ENCODE results near the gene HSD11B2. TPM values are rescaled to one million over a fixed set of nuclear protein-coding genes. Genes with fewer than 3 reads are reported as not detected.

The HSD11B2 gene
- total RNA-seq, 1 experiment from 2014 or later, result 2.4 TPM

GRCh38 chr16:67474551-67475455 lies 43.9 kb downstream of the HSD11B2 start:
- intact Hi-C loops (cut with micrococcal nuclease), result no loop called here
- Histone ChIP-seq H3K79me2 (ENCODE audit: low read length) (peaks cover 86% of the 10 kb centered on the region), H3K9me2 (replicated peaks; ENCODE audit: low read length) (no peaks in the 10 kb centered on the region), H3K4me2 (ENCODE audit: low read length) (no peak overlapping the region), H3K9me3 (ENCODE audit: low read length) (no peaks in the 10 kb centered on the region), H3F3A (ENCODE audit: low read length, unreplicated experiment) (no peaks in the 10 kb centered on the region), H3K27ac (ENCODE audit: low read length) (no peak overlapping the region), H3K9ac (ENCODE audit: low read length) (no peak overlapping the region), H2AFZ (ENCODE audit: low read length) (no peak overlapping the region), H3K36me3 (ENCODE audit: low read depth, low read length) (no peaks in the 10 kb centered on the region), H3K4me3 (ENCODE audit: low read length) (no peak overlapping the region), H4K20me1 (ENCODE audit: low read length) (peaks cover 8% of the 10 kb centered on the region; the same call in 1 of the 2 replicates), H3K27me3 (ENCODE audit: low read length) (no peaks in the 10 kb centered on the region), H3K4me1 (ENCODE audit: insufficient read depth, low read length) (no peaks in the 10 kb centered on the region)
- POLR2A ChIA-PET (ENCODE audit: unreplicated experiment), result no interaction called here
- TF ChIP-seq EZH2phosphoT487 (IDR thresholded peaks at IDR 0.05; ENCODE audit: borderline replicate concordance, low read length), result no peak
- TF ChIP-seq CTCF (conservative IDR thresholded peaks at IDR 0.05; ENCODE audit: low read depth, low read length), result no peak
- no peak for DNase-seq
- CTCF ChIA-PET, result no interaction called here
- no TSS peak for BruUV-seq (replicated peaks)
- ATAC-seq, result no peak

- intact Hi-C loops (cut with micrococcal nuclease), result no loop called here
- DNase-seq (no peak), ATAC-seq (no peak)
- H3K27ac ChIP-seq (ENCODE audit: low read length), result no peak overlapping the region
- no peaks in the 10 kb centered on the region for H3K9me3 ChIP-seq (ENCODE audit: low read length)
- no peaks in the 10 kb centered on the region for H3K9me2 ChIP-seq (replicated peaks; ENCODE audit: low read length)
- H3K27me3 ChIP-seq (ENCODE audit: low read length), result no peaks in the 10 kb centered on the region
- H3K79me2 ChIP-seq (ENCODE audit: low read length), result peaks cover 73% of the 10 kb centered on the region
- no peak overlapping the region for H2AFZ ChIP-seq (ENCODE audit: low read length)
- H4K20me1 ChIP-seq (ENCODE audit: low read length), result peaks cover 8% of the 10 kb centered on the region; the same call in 1 of the 2 replicates
- no peaks in the 10 kb centered on the region for H3F3A ChIP-seq (ENCODE audit: low read length, unreplicated experiment)
- H3K4me1 ChIP-seq (ENCODE audit: insufficient read depth, low read length), result peaks cover 7% of the 10 kb centered on the region; the same call in 1 of the 2 replicates
- no peak overlapping the region for H3K4me3 ChIP-seq (ENCODE audit: low read length)
- H3K4me2 ChIP-seq (ENCODE audit: low read length), result no peak overlapping the region
- ChIA-PET POLR2A (ENCODE audit: unreplicated experiment) (interaction anchor here (0.6 kb wide), 1 partner anchor 85 kb away, joined by 10 read pairs; no protein-coding TSS in a partner anchor), CTCF (no interaction called here)
- no TSS peak for BruUV-seq (replicated peaks)
- no peak overlapping the region for H3K9ac ChIP-seq (ENCODE audit: low read length)
- H3K36me3 ChIP-seq (ENCODE audit: low read depth, low read length), result no peaks in the 10 kb centered on the region
- TF ChIP-seq EZH2phosphoT487 (IDR thresholded peaks at IDR 0.05; ENCODE audit: borderline replicate concordance, low read length) (no peak), EZH2 (IDR thresholded peaks at IDR 0.05; ENCODE audit: low read length, unreplicated experiment) (no peak), CTCF (conservative IDR thresholded peaks at IDR 0.05; ENCODE audit: low read depth, low read length) (no peak)
Observed at GRCh38 chr16:67477960-67478554, 47.1 kb downstream of the HSD11B2 start.
